GM20000 (cell line): Measurements from ENCODE around the gene SYNDIG1L.

Experiments used
- DNase-seq: peaks from one replicate; pipeline ENCODE4 v3.0.0; 2012; ENCODE audit warnings: low spot score
- CTCF ChIP-seq: IDR thresholded peaks from 2 replicates; pipeline ENCODE4 v1.5.1; 2012; ENCODE audit warnings: mild to moderate bottlenecking, control low read depth; ENCODE audit errors: extremely low read depth, missing control alignments

Gene SYNDIG1L

DNA sequence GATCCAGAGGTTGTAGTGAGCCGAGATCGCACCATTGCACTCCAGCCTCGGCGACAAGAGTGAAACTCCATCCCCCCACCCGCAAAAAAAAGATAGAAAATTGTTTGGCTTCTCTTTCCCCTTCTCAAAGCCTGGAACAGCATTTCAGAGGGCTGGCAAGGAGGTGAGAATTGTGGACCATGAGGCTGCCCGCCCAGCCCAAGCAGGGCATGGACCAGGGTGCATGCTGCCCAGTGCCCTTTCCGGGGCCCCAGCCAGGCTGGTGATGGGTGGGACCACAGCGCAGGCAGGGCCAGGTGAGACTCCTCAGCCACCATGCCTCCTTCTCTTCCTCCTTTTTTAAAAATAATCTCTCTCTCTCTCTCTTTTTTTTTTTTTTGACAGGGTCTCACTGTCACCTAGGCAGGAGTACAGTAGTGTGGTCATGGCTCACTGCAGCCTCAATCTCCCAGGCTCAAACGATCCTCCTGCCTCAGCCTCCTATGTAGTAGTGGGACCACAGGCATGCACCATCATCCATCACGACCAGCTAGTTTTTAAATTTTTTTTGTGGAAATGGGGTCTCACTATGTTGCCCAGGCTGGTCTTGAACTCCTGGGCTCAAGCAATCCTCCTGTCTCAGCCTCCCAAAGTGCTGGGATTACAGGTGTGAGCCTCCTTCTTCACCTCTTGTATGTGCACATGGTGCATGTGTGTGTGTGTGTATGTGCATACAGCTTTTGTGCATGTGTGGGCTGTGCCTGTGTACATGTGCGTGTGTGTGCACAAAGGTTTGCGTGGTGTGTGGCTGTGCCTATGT is 22.2 kb downstream of the SYNDIG1L start:
- no peak for DNase-seq
- TF ChIP-seq CTCF, result no peak

- no peak for DNase-seq
- no peak for TF ChIP-seq CTCF
Measured at GRCh38 chr14:74402401-74403251, 23.4 kb downstream of the SYNDIG1L start.

GRCh38 chr14:74401504-74402241 is 24.3 kb downstream of the SYNDIG1L start:
- no peak for TF ChIP-seq CTCF
- peak; percentile 87 for DNase-seq

- no peak for DNase-seq
- TF ChIP-seq CTCF, result no peak
Measured at GRCh38 chr14:74400919-74401503, 25.0 kb downstream of the SYNDIG1L start.

DNA sequence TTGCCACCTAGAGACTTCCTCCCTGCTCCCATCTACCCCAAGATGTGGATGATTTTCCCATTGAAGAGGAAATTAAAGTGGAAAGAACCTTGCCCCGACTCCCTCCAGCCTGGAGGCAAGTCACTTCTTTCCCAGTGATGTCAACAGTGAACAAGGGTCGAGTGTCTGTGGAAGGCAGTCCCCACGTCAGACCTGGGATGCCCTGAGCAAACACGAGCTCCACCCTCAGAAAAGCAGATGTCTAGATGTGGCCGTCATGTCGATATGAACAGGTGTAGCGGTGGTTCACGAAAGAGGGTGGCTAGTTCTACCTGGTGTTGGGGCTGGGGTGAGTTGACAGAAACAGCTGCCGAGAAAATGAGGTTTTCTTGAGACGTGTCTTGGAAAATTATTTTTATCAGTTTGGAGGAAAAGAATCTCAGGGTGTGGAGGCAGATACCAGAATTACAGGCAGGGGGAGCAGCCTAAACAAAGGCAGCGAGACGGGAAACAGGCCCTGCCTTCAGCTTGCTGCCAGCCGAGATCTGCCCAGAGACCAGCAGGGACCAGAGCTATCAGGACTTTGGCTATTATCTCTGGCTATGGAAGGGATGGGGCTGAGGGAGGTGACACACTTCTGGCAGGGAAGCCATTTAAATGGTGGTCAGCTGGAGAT is 25.9 kb downstream of the SYNDIG1L start:
- TF ChIP-seq CTCF, result no peak
- no peak for DNase-seq

- no peak for TF ChIP-seq CTCF
Measured at GRCh38 chr14:74395094-74395493, 30.9 kb downstream of the SYNDIG1L start.

More at GRCh38 chr14:74395094-74395493, 30.9 kb downstream of the SYNDIG1L start:
- DNase-seq, result no peak
